BJ (cell line): ENCODE results near the gene HMX1. TPM values are rescaled to one million over a fixed set of nuclear protein-coding genes. Genes with fewer than 3 reads are reported as not detected.

Experiments used
- CTCF ChIA-PET: fragments of 350-600 bp; formaldehyde crosslinking; extraction: SDS; loops from one replicate; lab custom pipeline; 2021; ENCODE audit warnings: antibody characterized with exemption, inconsistent platforms; lab: Yijun Ruan, JAX
- POLR2A ChIA-PET: fragments of 300-600 bp; sonication (Branson Sonifier 250); formaldehyde crosslinking; extraction: SDS; loops from one replicate; lab custom pipeline; 2021; ENCODE audit warnings: antibody characterized with exemption; lab: Charles Lee
- DNase-seq: peaks from one replicate; pipeline ENCODE4 v3.0.0-alpha.2; 2011; ENCODE audit warnings: low read depth
- H3K27me3 ChIP-seq: 2 replicates; pipeline ENCODE4 v1.6.0; 2011; ENCODE audit warnings: low read length; ENCODE audit not compliant: control insufficient read depth, insufficient read depth
- H3K36me3 ChIP-seq: 2 replicates; pipeline ENCODE4 v1.5.1; 2011; ENCODE audit warnings: low read length; ENCODE audit not compliant: control insufficient read depth, insufficient read depth
- H3K4me3 ChIP-seq: 2 replicates; pipeline ENCODE4 v1.5.1; 2011; ENCODE audit warnings: low read depth, mild to moderate bottlenecking, control low read depth, low read length
- polyA plus RNA-seq: library from polyadenylated mRNA; depleted of rRNA; stranded (reverse); fragments of >200 nt; gene quantifications from 2 replicates; pipeline ENCODE4 v1.2.3, GENCODE V29; 2011
- TF ChIP-seq, protein P1 (sequence below): IDR thresholded peaks from 2 replicates; pipeline ENCODE4 v1.5.1; 2011; ENCODE audit warnings: low read depth, mild to moderate bottlenecking, control low read depth, inconsistent platforms, low read length, moderate library complexity; ENCODE audit not compliant: insufficient read depth

HMX1 gene
- polyA plus RNA-seq, 1 experiment, result not detected

DNA sequence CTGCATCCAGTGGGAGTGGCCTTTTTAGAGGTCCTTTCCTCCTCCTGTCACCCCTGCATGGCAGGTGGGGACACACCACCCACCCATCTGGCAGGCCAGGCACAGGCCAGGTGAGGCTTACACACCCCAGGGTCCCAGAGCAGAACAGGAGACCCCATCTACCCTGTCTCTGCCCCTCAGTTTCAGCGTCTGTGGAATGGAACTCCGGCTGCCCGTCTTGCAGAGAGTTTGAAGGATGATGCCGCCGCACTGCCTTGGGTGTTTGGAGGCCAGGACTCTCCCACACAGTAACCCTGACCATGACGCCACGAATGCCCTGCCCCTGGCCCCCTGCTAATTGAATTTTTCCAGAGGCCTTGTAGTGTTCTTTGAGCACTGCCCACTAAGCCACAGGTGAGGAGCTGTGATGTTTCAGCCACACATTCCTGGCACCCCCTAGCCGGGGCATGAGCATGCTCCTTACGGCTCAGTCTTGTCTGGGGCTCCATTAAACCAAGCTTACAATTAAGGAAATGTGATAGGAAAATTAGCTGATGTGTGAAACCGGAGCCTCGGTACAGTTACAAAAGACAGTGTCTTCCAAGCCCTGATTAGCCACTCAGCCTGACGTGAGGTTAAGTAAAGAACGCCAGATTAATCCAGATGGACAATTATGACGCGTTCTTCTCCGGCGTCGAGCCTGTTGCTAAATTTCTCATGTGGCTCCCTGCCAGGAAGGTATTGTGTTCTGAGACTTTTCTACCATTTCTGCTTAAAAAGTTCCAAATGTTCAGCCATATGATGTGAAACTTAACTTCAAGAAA is 39.3 kb downstream of the HMX1 start:
- Histone ChIP-seq H3K27me3 (no peaks in the 10 kb centered on the region), H3K36me3 (no peaks in the 10 kb centered on the region), H3K4me3 (no peak overlapping the region)
- DNase-seq, result no peak
- ChIA-PET CTCF (no interaction called here), POLR2A (no interaction called here)
- TF ChIP-seq, protein P1, sequence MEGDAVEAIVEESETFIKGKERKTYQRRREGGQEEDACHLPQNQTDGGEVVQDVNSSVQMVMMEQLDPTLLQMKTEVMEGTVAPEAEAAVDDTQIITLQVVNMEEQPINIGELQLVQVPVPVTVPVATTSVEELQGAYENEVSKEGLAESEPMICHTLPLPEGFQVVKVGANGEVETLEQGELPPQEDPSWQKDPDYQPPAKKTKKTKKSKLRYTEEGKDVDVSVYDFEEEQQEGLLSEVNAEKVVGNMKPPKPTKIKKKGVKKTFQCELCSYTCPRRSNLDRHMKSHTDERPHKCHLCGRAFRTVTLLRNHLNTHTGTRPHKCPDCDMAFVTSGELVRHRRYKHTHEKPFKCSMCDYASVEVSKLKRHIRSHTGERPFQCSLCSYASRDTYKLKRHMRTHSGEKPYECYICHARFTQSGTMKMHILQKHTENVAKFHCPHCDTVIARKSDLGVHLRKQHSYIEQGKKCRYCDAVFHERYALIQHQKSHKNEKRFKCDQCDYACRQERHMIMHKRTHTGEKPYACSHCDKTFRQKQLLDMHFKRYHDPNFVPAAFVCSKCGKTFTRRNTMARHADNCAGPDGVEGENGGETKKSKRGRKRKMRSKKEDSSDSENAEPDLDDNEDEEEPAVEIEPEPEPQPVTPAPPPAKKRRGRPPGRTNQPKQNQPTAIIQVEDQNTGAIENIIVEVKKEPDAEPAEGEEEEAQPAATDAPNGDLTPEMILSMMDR, result no peak

DNA sequence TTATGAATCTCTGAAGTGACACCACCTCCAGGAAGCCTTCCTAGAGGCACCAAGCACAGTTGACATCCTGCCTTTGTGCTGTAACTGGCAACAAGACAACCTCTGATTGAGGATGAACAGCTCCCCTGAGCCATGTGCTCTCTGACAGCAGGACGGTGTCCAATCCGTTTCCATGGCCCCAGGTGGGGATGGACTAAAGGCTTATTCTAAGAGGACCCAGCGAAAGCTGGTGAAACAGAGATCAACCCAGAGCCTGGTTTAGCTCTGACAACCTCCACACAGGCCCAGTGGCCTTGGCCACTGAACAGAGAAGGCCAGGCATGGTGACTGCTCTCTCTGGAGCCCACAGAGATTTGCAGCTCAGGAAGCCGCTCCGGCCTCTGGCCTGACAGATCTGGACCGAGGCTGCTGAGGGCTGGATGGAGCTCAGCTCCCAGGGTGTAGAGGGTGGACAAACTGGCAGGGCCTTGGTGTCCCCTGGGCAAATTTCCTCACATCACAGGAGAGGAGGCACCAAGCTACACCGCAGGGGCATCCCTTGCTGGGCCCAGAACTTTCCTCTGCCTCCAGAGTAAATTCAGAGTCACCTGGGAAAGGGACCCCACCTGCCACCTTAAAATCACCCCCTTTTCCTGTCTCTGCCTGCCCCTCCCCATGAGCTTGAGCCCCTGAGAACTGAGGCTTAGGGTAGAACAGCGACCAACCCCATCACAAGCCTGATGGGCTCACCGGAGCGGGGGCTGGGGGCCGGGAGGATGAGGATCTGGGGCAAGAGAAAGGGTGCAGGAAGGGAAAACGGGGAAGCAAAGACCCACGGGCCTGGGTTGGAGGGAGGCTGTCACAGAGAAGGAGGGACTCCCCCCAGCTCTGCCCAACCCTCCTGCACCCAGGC is 40.2 kb downstream of the HMX1 start:
- CTCF ChIA-PET, result no interaction called here

DNA sequence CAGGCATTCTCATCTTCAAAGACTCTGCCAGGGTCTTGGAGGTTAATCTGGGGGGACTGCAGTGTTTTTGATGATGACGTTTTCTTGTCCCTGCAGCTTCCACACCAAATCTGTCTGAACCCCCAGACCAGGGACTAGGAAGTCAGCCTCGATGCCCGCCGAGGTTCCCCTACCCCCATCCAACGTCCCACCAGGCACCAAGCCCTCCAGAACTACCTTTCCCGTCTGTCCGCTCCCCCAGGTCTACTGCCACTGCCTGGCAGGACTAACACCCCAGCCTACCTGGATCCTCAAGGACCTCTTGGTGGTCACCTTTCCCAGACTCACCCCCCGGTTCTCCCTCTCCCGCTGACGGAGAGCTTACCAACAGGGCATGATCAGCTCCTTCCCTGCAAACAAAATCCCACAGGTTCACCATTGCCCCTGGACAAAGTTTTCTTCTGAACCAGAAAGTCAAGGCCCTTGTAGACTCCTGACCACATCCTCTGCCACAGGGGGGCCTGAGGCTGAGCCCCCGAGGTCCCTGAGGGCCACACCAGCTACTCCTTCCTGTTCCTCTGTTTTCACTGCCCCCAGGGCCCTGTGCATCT is 40.9 kb downstream of the HMX1 start:
- ChIA-PET POLR2A (no interaction called here), CTCF (no interaction called here)
- Histone ChIP-seq H3K4me3 (no peak overlapping the region), H3K27me3 (no peaks in the 10 kb centered on the region), H3K36me3 (no peaks in the 10 kb centered on the region)
- DNase-seq, result no peak
- TF ChIP-seq, protein P1, result no peak

More for the DNA sequence above, 40.2 kb downstream of the HMX1 start:
- POLR2A ChIA-PET, result no interaction called here
- TF ChIP-seq, protein P1, result no peak
- H3K4me3 ChIP-seq, result no peak overlapping the region
- H3K27me3 ChIP-seq, result no peaks in the 10 kb centered on the region
- DNase-seq, result no peak
- no peaks in the 10 kb centered on the region for H3K36me3 ChIP-seq

DNA sequence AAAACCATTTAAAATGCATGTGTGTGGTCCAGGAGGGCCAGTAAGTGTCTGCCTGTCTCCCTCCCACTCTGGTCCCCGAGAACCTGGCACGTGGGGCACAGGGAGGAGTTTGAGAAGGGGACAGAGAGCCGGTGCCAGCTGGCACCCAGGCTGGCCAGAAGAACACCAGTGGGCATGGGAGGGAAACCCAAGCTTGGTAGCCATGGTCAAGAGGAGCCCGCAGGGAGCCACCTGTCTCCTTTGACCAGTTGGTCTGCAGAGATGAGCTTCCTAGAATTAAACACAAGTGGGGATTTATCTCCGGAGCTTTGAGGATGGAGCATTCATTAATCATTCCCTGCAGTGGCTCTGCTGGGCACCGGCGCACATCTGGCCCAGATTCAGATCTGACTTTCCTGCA is 41.6 kb downstream of the HMX1 start:
- TF ChIP-seq, protein P1, result no peak
- ChIA-PET CTCF (no interaction called here), POLR2A (no interaction called here)
- Histone ChIP-seq H3K36me3 (no peaks in the 10 kb centered on the region), H3K27me3 (no peaks in the 10 kb centered on the region), H3K4me3 (no peak overlapping the region)
- no peak for DNase-seq

DNA sequence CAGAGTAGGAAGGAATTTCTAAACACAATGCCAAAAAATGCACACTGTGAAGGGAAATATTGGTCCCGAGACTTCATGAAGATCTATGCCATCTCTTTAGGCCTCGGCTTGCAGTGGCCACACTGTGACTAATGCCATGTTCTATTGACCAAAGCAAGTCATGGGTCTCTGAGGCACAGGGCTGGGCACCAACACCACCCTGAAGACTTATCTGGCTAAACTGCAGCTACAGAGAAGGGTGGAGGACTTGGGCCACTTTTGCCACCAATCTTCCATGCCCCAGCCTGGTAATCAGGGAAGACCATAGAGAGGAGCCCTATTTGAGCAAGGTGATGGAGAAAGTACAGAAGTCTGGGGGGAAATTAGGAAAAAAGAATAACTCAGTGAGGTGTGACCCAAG is 42.1 kb downstream of the HMX1 start:
- H3K27me3 ChIP-seq, result no peaks in the 10 kb centered on the region
- POLR2A ChIA-PET, result no interaction called here
- no peak for DNase-seq
- H3K36me3 ChIP-seq, result no peaks in the 10 kb centered on the region
- CTCF ChIA-PET, result no interaction called here
- H3K4me3 ChIP-seq, result no peak overlapping the region
- TF ChIP-seq, protein P1, result no peak
